ENCODE results near the gene SMIM41.

The SMIM41 gene

GRCh38 chr12:52043386-52044212 is 35.9 kb upstream of the SMIM41 start:
- TF ChIP-seq CTCF (conservative IDR thresholded peaks at IDR 0.05; ENCODE audit: low read depth, low read length) = no peak
- H3K4me3 ChIP-seq (ENCODE audit: low read length) = no peak overlapping the region
- no peak for DNase-seq (ENCODE audit: low read depth)

- no peak overlapping the region for H3K4me3 ChIP-seq (ENCODE audit: low read length)
- DNase-seq (ENCODE audit: low read depth) = no peak
- no peak for TF ChIP-seq CTCF (conservative IDR thresholded peaks at IDR 0.05; ENCODE audit: low read depth, low read length)
These were observed 35.1 kb upstream of the SMIM41 start for GRCh38 chr12:52044292-52044983.

GRCh38 chr12:52045794-52046199 is 33.7 kb upstream of the SMIM41 start:
- TF ChIP-seq CTCF (conservative IDR thresholded peaks at IDR 0.05; ENCODE audit: low read depth, low read length) = no peak
- H3K4me3 ChIP-seq (ENCODE audit: low read length) = no peak overlapping the region
- no peak for DNase-seq (ENCODE audit: low read depth)

DNA sequence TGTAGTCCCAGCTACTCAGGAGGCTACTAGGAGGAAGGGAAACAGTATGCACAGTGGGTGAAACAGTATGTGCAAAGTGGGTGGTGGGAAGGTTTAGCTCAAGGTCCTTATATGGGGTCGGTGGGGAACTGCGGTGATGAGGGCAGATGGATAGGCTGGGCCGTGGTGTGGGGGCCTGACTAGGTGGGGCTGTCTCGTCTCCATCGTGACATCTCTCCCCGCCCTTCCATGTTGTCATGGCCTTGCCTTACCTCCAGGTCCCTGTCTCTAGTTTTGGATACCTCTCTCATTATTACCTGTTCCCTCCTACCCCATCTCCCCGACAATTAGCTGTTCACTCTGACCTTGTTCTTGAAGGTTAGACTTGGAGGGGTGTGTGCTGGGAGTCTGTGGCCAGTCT is 32.6 kb upstream of the SMIM41 start:
- no peak for TF ChIP-seq CTCF (conservative IDR thresholded peaks at IDR 0.05; ENCODE audit: low read depth, low read length)
- no peak overlapping the region for H3K4me3 ChIP-seq (ENCODE audit: low read length)

DNA sequence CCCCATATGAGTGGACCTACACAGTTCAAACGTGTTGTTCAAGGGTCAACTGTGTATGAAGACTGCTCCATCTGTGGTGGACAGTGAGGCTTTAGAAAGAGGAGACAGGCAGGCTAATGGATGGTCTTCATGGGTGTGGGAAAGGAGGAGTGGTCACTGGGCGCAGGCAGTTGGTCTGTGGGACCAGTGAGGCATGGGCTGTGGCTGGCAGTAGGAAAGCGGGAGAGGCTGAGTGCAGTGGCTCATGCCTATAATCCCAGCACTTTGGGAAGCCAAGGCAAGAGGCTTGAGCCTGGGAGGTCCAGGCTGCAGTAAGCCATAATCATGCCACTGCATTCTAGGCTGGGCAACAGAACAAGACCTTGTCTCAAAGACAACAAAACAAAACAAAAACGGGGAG is 30.2 kb upstream of the SMIM41 start:
- no peak for DNase-seq (ENCODE audit: low read depth)
- H3K4me3 ChIP-seq (ENCODE audit: low read length) = no peak overlapping the region
- no peak for TF ChIP-seq CTCF (conservative IDR thresholded peaks at IDR 0.05; ENCODE audit: low read depth, low read length)

More for the DNA sequence above, 32.6 kb upstream of the SMIM41 start:
- DNase-seq (ENCODE audit: low read depth) = no peak

DNA sequence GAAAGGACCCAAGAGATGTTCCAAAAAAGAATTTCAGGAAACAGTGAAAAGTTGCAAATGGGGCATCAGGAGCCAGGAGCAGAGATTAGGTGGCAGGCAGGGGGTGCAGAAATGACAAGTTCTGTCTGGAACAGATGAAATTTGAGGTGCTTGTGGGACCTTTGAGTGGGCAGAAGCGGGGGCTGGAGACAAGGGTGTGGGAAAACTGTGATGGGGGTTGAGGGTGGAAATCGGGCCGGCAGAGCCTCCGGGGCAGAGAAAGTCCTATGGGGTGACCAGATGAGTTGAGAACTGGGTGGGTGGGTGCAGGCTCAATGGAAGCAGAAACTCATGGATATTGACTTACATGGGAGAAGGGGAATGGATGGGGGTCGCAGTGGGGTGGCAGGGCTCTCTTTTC is 29.8 kb upstream of the SMIM41 start:
- DNase-seq (ENCODE audit: low read depth) = no peak
- TF ChIP-seq CTCF (conservative IDR thresholded peaks at IDR 0.05; ENCODE audit: low read depth, low read length) = no peak
- no peak overlapping the region for H3K4me3 ChIP-seq (ENCODE audit: low read length)

All from retinal pigment epithelial cell (primary cell).